GM18507 (cell line): ENCODE results near the gene CTSD.

ENCODE experiments used
- DNase-seq: peaks from one replicate; pipeline ENCODE4 v3.0.0; 2011; ENCODE audit warnings: low read depth; ENCODE audit not compliant: insufficient read length; ENCODE audit errors: extremely low spot score
- FAIRE-seq: peaks from 2 replicates; lab custom pipeline; 2011; peaks lifted over from hg19 to GRCh38; lab: Jason Lieb, UNC

The CTSD gene

DNA sequence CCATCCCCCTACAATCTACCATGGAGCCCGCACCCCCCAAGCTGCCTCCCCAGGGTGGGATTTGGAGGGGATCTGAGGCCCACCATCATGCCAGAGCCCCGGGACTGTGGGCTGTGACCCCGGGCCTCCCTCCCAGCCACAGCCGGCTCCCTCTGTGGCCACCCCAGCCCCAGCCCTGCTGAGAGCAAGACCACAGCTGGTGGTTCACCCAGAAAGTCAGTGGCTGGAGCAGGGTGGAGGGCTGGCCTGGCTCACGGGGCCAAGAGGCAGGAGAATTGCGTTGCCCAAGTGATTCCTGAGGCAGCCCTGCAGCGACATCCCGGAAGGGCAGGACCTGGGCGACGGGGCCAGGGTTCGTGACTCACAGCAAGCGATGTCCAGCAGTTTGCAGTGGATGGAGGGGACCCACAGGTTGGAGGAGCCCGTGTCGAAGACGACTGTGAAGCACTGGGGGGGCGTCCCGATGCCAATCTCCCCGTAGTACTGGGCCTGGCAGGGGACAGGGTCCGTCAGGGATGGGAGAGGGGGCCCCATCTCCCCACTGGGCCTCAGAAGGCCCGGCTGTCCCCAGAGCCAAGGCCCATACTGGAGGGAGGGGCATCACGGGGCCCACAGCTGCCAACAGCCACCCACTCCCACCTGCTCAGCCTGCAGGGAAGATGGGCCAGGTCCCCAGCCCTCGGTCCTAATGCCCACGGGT is 4.4 kb downstream of the CTSD start:
- FAIRE-seq, result no peak
- DNase-seq, result no peak

DNA sequence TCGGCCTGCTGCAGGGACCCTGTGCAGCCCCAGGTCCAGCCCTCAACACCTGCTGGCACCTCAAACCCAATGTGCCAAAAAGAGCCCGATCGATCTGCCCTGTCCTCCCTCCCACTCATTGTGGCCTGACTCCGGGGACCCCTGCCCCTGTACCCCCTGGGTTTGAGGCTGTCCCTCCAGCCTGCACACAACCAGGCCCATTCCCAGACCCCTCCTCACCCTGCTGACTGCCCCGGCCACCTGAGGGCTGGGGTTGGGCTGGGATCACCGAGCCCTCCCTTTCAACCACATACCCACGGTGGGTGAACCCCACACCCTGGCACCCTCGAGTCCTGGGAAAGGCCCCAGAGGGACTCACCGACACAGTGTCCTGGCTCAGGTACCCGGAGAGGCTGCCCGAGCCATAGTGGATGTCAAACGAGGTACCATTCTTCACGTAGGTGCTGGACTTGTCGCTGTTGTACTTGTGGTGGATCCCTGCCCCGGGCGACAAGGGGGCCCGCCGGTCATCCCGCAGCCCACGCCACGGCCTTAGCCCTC is 5.0 kb downstream of the CTSD start:
- FAIRE-seq (no peak), DNase-seq (no peak)

DNA sequence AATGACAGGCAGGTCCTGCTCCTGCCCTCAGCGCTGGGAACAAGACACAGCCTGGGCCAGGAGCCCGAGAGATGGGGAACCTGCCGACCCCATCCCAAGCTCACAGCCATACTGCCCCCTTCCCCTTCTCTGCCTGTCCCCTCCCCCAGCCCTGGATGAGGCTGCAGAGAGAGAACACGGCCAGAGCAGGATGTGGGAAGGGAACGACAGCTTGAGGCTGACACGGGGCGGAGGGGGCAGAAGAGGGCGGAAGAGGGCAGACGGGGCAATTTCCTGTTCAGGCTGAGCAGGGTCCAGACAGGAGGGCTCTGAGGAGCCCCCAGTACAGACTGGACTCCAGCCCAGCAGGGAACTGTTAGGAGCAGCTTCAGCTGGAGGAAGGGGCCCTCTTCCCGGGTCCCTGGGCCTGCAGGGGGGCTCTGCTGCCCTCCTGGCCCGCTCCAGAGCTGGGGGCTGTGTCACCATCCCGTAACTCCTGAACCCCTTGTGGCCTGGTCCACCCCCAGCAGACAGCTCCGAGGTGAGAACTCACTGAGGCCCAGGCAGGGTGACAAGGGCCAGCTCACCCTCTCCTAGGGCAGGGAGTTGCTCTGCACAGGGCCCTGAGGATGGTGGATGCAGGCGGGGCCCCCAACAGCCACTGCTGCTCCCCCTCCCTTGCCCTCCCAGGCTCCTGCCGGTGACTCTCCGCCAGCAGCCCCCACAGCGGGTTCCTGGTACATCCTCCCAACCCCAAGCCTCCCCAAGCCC is 5.7 kb downstream of the CTSD start:
- no peak for DNase-seq
- no peak for FAIRE-seq

DNA sequence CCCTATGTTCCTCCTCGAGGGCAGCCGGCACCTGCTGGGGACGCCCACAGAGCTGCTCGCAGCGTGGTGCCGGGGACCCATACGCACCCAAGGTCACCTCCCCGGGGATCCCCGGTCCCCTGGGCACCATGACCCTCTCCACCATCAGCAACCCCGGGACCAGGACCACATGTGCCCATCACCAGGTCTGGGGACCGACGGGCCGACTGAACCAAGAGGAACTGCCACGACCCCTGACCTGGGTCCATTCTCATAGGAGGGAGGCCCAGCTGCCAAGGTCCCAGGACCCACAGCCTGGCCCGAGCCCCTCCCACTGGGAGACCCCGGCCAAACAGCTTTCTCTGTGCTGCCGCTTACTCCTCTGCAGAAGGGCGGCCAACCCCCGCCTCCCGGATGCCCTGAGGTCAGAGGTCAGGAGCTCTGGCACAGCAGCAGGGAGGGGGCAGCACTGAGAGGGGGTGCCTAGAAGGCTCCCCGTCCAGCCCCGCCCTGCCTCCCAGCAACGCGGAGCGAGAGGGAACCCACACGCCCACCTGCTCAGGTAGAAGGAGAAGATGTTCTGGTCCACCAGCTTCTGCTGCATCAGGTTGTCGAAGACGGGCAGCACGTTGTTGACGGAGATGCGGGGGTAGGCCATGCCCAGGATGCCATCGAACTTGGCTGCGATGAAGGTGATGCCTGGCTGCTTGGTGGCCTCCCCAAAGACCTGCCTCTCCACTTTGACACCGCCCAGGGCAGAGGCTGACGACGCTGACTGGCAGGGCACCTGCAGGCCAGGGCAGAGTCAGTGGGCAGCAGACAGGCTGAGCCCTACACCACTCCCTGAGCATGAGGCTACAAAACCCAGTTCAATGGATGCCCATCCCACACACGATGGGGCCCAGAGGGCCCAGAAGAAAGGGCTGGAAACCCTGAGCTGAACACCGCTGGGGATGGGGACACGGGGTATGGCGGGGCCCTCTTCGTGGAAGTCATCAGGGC is 6.6 kb downstream of the CTSD start:
- DNase-seq (no peak), FAIRE-seq (no peak)

DNA sequence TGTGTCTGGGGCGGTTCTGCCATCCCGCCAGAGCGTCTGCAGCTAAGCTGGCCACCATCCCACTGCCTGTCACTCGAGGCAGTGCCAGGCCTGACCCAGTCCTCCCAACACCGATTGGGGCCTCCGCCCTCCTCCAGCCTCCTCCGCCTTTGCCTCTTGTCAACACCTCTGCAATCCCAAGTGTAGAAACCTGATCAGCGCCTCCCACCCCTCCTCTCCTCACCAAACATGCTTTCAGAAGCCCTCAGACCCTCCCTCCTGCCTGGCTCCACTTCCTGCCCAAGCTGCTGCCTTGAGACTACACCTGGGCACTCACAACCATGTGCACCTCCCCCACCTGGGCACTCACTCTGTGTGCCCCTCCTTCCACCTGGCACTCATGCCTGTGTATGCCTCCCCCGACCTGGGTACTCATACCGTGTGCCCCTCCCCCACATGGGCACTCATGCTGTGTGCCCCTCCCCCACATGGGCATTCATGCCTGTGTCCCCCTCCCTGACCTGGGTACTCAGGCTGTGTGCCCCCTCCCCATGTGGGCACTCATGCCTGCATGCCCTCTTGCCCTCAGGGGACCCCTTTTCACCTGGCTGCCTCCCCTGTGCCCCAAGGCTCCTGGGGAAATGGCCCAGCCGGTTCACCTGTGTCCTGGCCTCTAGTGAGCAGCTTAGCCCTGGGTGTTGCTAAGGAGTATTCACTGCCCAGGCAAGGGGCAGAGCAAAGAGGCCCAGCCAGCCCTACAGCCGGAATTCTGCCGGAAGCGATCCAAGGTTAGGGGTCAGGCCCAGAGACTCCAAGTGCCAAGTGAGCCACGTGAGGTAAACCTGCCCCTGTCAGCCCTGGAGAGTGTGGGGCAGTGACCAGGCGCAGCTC is 7.8 kb downstream of the CTSD start:
- FAIRE-seq (no peak), DNase-seq (no peak)

DNA sequence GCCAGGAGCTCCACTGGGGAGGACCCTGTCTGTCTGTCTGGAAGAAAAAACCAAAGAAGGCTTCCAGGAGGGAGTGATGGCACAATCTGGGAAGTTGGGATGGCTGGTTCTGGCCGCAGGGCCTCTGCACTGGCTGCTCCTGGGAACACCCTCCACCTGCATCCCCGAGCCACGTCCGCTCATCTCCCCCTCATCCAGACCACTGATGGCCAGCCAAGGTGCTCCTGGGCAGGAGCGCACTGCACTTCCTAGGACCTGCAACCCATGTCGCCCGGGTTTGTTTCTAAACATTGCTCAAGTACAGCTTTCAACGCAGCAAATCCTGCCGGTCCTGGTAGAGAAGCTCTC is 8.4 kb downstream of the CTSD start:
- DNase-seq (no peak), FAIRE-seq (no peak)

GRCh38 chr11:1754376-1755150 is 9.2 kb downstream of the CTSD start:
- FAIRE-seq (no peak), DNase-seq (no peak)

GRCh38 chr11:1753929-1754305 is 9.8 kb downstream of the CTSD start:
- no peak for FAIRE-seq
- DNase-seq, result no peak

GRCh38 chr11:1753229-1753928 is 10.3 kb downstream of the CTSD start:
- FAIRE-seq (no peak), DNase-seq (no peak)

- DNase-seq (no peak), FAIRE-seq (no peak)
Measured at GRCh38 chr11:1752907-1753228, 10.9 kb downstream of the CTSD start.

DNA sequence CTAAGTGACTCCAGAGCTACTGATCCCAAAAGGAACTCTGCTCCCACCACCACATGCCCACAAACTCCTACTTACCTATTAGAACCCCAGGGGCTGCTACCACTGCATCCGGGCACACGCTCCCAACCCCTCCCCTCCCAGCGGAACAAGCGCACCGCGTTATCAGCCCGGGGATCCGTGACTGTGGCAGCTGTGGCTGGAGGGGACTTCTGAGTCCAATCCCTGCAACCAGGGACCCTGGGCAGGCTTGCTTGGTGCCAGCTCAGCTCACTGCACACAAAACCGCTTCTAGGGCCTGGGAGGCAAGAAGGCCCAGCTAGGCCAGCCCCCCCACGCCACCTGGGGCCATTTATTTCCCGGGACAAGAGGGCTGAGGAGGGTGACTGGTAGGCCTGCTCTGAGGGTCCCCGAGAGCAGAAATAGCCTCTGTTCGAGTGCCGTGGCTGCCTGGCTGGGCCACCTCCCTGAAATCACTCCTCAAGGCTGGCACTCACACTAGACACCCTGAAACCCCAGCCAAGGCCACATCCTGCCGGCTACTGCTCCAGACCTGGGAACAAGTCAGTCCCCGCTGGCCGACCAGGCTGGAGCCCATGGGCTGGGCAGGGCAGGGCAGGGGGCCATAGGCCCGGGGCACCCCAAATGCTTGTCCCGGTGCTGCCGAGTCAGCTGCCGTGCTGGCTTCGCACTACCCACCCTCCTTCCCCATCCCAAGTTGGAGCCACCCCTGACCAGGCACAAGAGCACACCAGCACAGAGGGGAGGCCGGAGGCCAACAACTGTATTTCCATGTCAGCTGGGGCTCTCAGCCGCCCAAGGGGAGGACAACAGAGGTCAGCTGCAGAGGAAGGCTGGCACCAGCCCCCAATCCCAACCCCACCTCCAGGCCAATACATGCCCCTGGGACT is 11.5 kb downstream of the CTSD start:
- FAIRE-seq, result no peak

DNA sequence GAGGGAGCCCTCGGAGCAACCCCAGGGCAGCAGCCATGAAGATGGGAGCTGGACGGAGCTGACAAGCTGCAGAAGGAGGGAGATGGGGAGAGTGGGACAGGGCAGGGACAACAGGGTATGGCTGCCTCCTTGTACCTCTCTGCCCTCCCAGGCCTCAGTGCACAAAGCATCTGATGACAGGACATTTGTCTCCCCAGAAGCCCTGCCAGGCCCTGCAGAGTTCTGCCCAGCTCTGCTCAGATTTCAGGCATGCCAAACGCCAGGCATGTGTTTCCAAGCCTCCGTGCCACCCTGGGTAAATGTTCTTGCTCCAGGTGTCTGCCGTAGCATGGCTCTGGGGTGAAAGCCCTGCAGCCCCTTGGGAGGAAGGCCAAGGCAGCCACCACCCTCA is 12.2 kb downstream of the CTSD start:
- FAIRE-seq, result no peak
- no peak for DNase-seq

More for the DNA sequence above, 11.5 kb downstream of the CTSD start:
- DNase-seq, result no peak

- FAIRE-seq, result no peak
Measured at GRCh38 chr11:1750840-1751530, 12.7 kb downstream of the CTSD start.

GRCh38 chr11:1750481-1750839 is 13.3 kb downstream of the CTSD start, which contains the start of gene IFITM10:
IFITM10 (minus strand) TSS chr11:1750595; CDS start chr11:1750442, 153 bp downstream.
- no peak for DNase-seq
- no peak for FAIRE-seq

More at GRCh38 chr11:1750840-1751530, 12.7 kb downstream of the CTSD start:
- DNase-seq, result no peak

- DNase-seq, result no peak
Measured at GRCh38 chr11:1749395-1750351, 14.1 kb downstream of the CTSD start.

More at GRCh38 chr11:1749395-1750351, 14.1 kb downstream of the CTSD start:
- FAIRE-seq, result no peak
